Astrocyte (in vitro differentiated cells and primary cell): ENCODE measurements around the gene SELL.

Experiments
- CTCF ChIP-seq: IDR thresholded peaks from 2 replicates; pipeline ENCODE4 v1.5.1; 2011; ENCODE audit warnings: low read depth, mild to moderate bottlenecking, inconsistent platforms, low read length, moderate library complexity; ENCODE audit not compliant: insufficient read depth
- EZH2 ChIP-seq: IDR thresholded peaks from 2 replicates; pipeline ENCODE4 v1.6.1; 2012; ENCODE audit warnings: mild to moderate bottlenecking, low read length, inconsistent platforms; ENCODE audit not compliant: insufficient read depth

DNA sequence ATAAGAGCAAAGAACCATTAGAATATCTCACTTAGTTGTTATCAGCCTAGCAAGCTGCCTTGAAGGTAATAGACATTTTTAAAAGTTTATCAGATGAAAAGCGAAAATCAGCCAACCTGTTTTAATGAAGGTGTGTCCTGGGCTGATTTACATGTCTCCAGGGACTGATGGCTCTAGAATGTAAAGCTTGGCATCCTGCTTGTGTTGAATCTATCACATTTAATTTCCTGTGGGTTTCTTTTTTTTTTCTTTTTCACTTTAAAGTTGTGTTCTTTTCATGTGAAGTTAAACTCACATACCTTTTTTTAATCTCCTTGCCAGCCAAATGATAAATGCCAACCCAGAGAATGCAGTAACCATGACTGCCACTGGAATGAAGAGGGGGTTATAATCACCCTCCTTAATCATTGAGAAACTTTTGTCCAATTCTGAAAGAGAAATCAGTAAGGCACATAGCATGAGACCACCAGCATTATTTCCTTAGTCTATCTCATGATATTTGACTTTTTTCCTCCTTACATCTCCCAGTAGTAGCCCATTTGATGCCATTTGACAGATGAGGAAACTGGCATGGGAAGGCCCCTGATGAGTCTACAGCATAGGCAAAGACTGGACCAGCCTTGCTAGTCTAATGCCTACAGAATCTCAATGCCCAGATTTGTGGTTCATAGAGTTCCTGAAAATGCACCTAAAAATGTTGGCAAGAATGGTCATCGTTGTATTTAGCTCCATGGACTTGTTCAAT, 10.0 kb downstream of the SELL start:
- TF ChIP-seq EZH2: no peak
- no peak for TF ChIP-seq CTCF
